Type B pancreatic cell (in vitro differentiated cells): Measurements from ENCODE around the gene THADA. TPM values are rescaled to one million over a fixed set of nuclear protein-coding genes. Genes with fewer than 3 reads are reported as not detected.
A peak's percentile ranks its signal among the peaks of the same experiment; 100 is the strongest.
"Not testable (repeated sequence)": the region's sequence is repeated elsewhere in the genome, so short reads cannot be mapped to it uniquely, and the experiment has no call there.

Source experiments
- DNase-seq: peaks from one replicate; pipeline ENCODE4 v3.0.0; 2021; ENCODE audit warnings: mixed read lengths; ENCODE audit not compliant: unreplicated experiment; ENCODE audit errors: extremely low spot score
- H3K27ac Mint-ChIP-seq: 2 replicates; pipeline ENCODE4 v1.8.0; 2021; ENCODE audit warnings: mild to moderate bottlenecking, mixed read lengths
- H3K27me3 Mint-ChIP-seq: 2 replicates; pipeline ENCODE4 v1.8.0; 2021; ENCODE audit warnings: mixed read lengths
- H3K36me3 Mint-ChIP-seq: 2 replicates; pipeline ENCODE4 v1.8.0; 2021; ENCODE audit warnings: mixed read lengths
- H3K4me1 Mint-ChIP-seq: one replicate; pipeline ENCODE4 v1.8.0; 2021; ENCODE audit warnings: mixed read lengths; ENCODE audit not compliant: unreplicated experiment
- H3K4me3 Mint-ChIP-seq: 2 replicates; pipeline ENCODE4 v1.8.0; 2021; ENCODE audit warnings: mild to moderate bottlenecking, mixed read lengths
- H3K9me3 Mint-ChIP-seq: 2 replicates; pipeline ENCODE4 v1.8.0; 2021; ENCODE audit warnings: mixed read lengths
- CTCF ChIP-seq: fragments of 200-600 bp; sonication (generic); conservative IDR thresholded peaks from 2 replicates; pipeline ENCODE4 v1.5.0; 2021; ENCODE audit warnings: antibody characterized with exemption, mild to moderate bottlenecking
- total RNA-seq: library from RNA; stranded (reverse); gene quantifications from 2 replicates; pipeline ENCODE4 v1.2.1, GENCODE V29; 2021; ENCODE audit warnings: low replicate concordance

The THADA gene
- total RNA-seq, 1 donor from 2014 or later = 35.6 TPM

- H3K27ac Mint-ChIP-seq = no peak overlapping the region
- H3K4me3 Mint-ChIP-seq = no peak overlapping the region
- no peaks in the 10 kb centered on the region for H3K27me3 Mint-ChIP-seq
- DNase-seq = no peak
- TF ChIP-seq CTCF = no peak
- H3K4me1 Mint-ChIP-seq = peaks cover 9% of the 10 kb centered on the region
- H3K36me3 Mint-ChIP-seq = no peaks in the 10 kb centered on the region
- no peaks in the 10 kb centered on the region for H3K9me3 Mint-ChIP-seq
Measured at GRCh38 chr2:43605851-43606250, 10.0 kb upstream of the THADA start.

GRCh38 chr2:43605079-43605655, 9.3 kb upstream of the THADA start:
- no peaks in the 10 kb centered on the region for H3K36me3 Mint-ChIP-seq
- TF ChIP-seq CTCF = peak; percentile 70
- H3K27me3 Mint-ChIP-seq = no peaks in the 10 kb centered on the region
- H3K4me3 Mint-ChIP-seq = no peak overlapping the region
- no peak for DNase-seq
- H3K27ac Mint-ChIP-seq = no peak overlapping the region
- H3K4me1 Mint-ChIP-seq = peaks cover 9% of the 10 kb centered on the region
- no peaks in the 10 kb centered on the region for H3K9me3 Mint-ChIP-seq

- Mint-ChIP-seq H3K36me3 (no peaks in the 10 kb centered on the region), H3K4me1 (peaks cover 9% of the 10 kb centered on the region), H3K4me3 (no peak overlapping the region), H3K27ac (no peak overlapping the region), H3K9me3 (no peaks in the 10 kb centered on the region), H3K27me3 (no peaks in the 10 kb centered on the region)
- TF ChIP-seq CTCF = no peak
- DNase-seq = no peak
Measured at GRCh38 chr2:43604674-43605073, 8.8 kb upstream of the THADA start.

- H3K4me1 Mint-ChIP-seq, H3K9me3 Mint-ChIP-seq, H3K36me3 Mint-ChIP-seq, DNase-seq, H3K27me3 Mint-ChIP-seq, H3K27ac Mint-ChIP-seq, H3K4me3 Mint-ChIP-seq: not testable (repeated sequence)
Measured at GRCh38 chr2:43600596-43600995, 4.8 kb upstream of the THADA start.

GRCh38 chr2:43594875-43595274, 963 bp downstream of the THADA start:
- Mint-ChIP-seq H3K9me3 (no peaks in the 10 kb centered on the region), H3K4me1 (peaks cover 15% of the 10 kb centered on the region), H3K27me3 (no peaks in the 10 kb centered on the region), H3K4me3 (peak overlapping the region; percentile 97), H3K27ac (peak overlapping the region; percentile 98), H3K36me3 (no peaks in the 10 kb centered on the region)
- TF ChIP-seq CTCF = no peak
- DNase-seq = no peak

GRCh38 chr2:43593254-43593653, 2.6 kb downstream of the THADA start:
- H3K4me1 Mint-ChIP-seq = peaks cover 15% of the 10 kb centered on the region
- no peak for DNase-seq
- no peaks in the 10 kb centered on the region for H3K36me3 Mint-ChIP-seq
- no peaks in the 10 kb centered on the region for H3K27me3 Mint-ChIP-seq
- no peak overlapping the region for H3K27ac Mint-ChIP-seq
- peak overlapping the region; percentile 60 for H3K4me3 Mint-ChIP-seq
- H3K9me3 Mint-ChIP-seq = no peaks in the 10 kb centered on the region
- TF ChIP-seq CTCF = no peak
